ENCODE measurements around the gene BSPRY.

Gene BSPRY

GRCh38 chr9:113349445-113350094, at the start of gene BSPRY:
Gene BSPRY (plus strand): TSS chr9:113349541. CDS start chr9:113349580, 39 bp downstream.
- no peak for DNase-seq

GRCh38 chr9:113299800-113300292, 49.5 kb upstream of the BSPRY start:
- peak; percentile 94 for DNase-seq

GRCh38 chr9:113301548-113301947, 47.8 kb upstream of the BSPRY start:
- DNase-seq: no peak

- no peak for DNase-seq
These were observed 46.4 kb upstream of the BSPRY start, which contains the start of gene RNF183 for GRCh38 chr9:113302792-113303418. Gene RNF183 (minus strand): TSS chr9:113303376. CDS start chr9:113298184, 5,192 bp downstream.

GRCh38 chr9:113306566-113306965, 42.8 kb upstream of the BSPRY start:
- DNase-seq: no peak

- DNase-seq: no peak
These were observed 41.9 kb upstream of the BSPRY start for GRCh38 chr9:113307396-113307975.

- DNase-seq: peak; percentile 13
These were observed 40.0 kb upstream of the BSPRY start for GRCh38 chr9:113309204-113309813.

GRCh38 chr9:113310538-113310937, 38.8 kb upstream of the BSPRY start:
- DNase-seq: no peak

GRCh38 chr9:113311961-113312360, 37.4 kb upstream of the BSPRY start:
- DNase-seq: no peak

GRCh38 chr9:113313261-113313660, 36.1 kb upstream of the BSPRY start:
- DNase-seq: no peak

- no peak for DNase-seq
These were observed 34.1 kb upstream of the BSPRY start for GRCh38 chr9:113315231-113315630.

- no peak for DNase-seq
These were observed 33.3 kb upstream of the BSPRY start for GRCh38 chr9:113316030-113316429.

GRCh38 chr9:113317777-113318176, 31.6 kb upstream of the BSPRY start:
- DNase-seq: no peak

GRCh38 chr9:113319054-113319453, 30.3 kb upstream of the BSPRY start:
- DNase-seq: no peak

- DNase-seq: no peak
These were observed 29.3 kb upstream of the BSPRY start for GRCh38 chr9:113320051-113320450.

- no peak for DNase-seq
These were observed 26.7 kb upstream of the BSPRY start for GRCh38 chr9:113322671-113323070.

- no peak for DNase-seq
These were observed 23.1 kb upstream of the BSPRY start for GRCh38 chr9:113326230-113326629.

- no peak for DNase-seq
These were observed 21.1 kb upstream of the BSPRY start for GRCh38 chr9:113328045-113328782.

GRCh38 chr9:113331780-113332179, 17.6 kb upstream of the BSPRY start:
- no peak for DNase-seq

GRCh38 chr9:113337714-113338113, 11.6 kb upstream of the BSPRY start:
- no peak for DNase-seq

GRCh38 chr9:113340011-113340699, 9.2 kb upstream of the BSPRY start, which contains the start of gene WDR31:
Gene WDR31 (minus strand): TSS chr9:113340275. CDS start chr9:113332022, 8,253 bp downstream.
- DNase-seq: peak; percentile 89
